ENCODE data around the gene PTPN2.
"Not testable (repeated sequence)": the region's sequence is repeated elsewhere in the genome, so short reads cannot be mapped to it uniquely, and the experiment has no call there.

DNA sequence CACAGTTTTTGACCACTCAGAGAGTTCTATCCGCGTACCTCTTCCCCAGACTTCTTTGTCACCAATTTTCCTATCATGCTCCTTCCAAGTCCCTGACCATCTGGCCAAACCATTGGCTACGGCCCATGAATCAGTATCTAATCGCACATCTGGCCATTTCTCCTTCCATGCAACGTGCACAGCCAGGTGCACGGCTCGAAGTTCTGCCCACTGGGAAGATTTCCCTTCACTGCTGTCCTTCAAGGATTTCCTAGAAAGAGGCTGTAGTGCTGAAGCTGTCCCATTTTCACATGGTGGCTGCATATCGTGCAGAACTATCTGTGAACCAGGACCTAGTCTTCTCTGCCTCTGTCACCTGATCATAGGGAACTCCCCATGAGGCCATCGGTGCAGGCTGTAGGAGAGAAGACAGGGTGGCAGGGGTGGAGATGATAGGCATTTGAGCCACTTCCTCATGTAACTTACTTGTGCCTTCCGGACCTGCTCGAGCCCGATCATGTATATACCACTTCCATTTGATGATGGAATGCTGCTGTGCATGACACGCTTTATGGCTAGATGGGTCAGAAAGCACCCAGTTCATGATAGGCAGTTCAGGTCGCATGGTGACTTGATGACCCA is 127.3 kb downstream of the PTPN2 start:
- TF ChIP-seq, protein P1, sequence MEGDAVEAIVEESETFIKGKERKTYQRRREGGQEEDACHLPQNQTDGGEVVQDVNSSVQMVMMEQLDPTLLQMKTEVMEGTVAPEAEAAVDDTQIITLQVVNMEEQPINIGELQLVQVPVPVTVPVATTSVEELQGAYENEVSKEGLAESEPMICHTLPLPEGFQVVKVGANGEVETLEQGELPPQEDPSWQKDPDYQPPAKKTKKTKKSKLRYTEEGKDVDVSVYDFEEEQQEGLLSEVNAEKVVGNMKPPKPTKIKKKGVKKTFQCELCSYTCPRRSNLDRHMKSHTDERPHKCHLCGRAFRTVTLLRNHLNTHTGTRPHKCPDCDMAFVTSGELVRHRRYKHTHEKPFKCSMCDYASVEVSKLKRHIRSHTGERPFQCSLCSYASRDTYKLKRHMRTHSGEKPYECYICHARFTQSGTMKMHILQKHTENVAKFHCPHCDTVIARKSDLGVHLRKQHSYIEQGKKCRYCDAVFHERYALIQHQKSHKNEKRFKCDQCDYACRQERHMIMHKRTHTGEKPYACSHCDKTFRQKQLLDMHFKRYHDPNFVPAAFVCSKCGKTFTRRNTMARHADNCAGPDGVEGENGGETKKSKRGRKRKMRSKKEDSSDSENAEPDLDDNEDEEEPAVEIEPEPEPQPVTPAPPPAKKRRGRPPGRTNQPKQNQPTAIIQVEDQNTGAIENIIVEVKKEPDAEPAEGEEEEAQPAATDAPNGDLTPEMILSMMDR (IDR thresholded peaks at IDR 0.05; ENCODE audit: low read depth, low read length), result not testable (repeated sequence)
- not testable (repeated sequence) for TF ChIP-seq EZH2phosphoT487 (IDR thresholded peaks at IDR 0.05; ENCODE audit: low read depth)
